ENCODE results near the gene PPP1R7. TPM values are rescaled to one million over a fixed set of nuclear protein-coding genes. Genes with fewer than 3 reads are reported as not detected.

PPP1R7 gene
- total RNA-seq, 4 donors from 2014 or later: 58.7 to 74.0 (median 68.8) TPM

DNA sequence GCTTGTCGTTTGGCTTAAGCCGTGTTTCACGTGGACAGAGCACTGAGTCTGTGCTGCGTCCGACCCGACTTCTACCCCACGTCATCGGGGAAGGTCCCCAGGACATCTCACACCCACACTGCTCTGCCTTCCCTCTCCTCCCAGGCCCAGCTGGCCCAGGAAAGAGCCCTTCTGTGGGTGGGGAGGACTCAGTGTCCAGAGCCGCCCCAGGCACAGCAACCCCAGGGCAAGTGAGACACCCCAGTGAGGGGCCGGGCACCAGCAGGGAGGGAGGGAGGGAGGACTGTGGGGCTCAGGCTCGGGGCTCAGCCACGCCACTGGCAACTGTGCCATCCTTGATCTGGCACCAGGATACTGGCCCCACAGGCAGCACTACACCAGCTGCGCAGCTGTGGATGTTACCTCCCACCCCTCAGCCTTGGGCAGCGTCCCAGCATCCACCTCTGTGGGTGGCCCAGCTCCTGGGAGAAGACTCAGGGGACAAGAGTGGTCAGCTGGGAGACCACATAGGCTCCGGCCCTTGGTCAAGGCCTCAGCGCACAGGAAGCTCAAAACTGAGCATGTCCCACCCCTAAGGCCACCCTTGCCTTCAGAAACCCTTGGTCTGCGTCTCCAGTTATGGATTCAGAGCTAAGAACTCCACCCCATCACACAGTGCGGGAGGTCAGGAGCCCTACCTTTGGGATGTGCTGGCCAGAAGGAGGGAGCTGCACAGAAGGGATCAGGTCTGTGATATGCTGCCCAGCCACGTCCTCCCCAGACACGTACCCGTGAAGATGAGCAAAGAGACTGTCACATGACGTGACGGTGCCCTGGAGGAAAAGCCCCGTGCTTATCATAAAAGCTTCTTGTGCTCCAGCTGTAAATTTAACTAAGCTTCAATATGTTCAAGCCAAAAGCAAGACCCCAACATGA is 12.7 kb upstream of the PPP1R7 start:
- H3K4me3 ChIP-seq (replicated peaks in 1 of 3): no peak overlapping the region
- no peak overlapping the region for H3K27ac ChIP-seq
- 88 to 95% methylated on average over 11 to 22 of the region's 24 CpGs for WGBS, 2 donors
- H3K4me1 ChIP-seq: no peaks in the 10 kb centered on the region
- H3K27me3 ChIP-seq: no peaks in the 10 kb centered on the region
- TF ChIP-seq POLR2A (IDR thresholded peaks at IDR 0.05): no peak
- TF ChIP-seq, protein P1, sequence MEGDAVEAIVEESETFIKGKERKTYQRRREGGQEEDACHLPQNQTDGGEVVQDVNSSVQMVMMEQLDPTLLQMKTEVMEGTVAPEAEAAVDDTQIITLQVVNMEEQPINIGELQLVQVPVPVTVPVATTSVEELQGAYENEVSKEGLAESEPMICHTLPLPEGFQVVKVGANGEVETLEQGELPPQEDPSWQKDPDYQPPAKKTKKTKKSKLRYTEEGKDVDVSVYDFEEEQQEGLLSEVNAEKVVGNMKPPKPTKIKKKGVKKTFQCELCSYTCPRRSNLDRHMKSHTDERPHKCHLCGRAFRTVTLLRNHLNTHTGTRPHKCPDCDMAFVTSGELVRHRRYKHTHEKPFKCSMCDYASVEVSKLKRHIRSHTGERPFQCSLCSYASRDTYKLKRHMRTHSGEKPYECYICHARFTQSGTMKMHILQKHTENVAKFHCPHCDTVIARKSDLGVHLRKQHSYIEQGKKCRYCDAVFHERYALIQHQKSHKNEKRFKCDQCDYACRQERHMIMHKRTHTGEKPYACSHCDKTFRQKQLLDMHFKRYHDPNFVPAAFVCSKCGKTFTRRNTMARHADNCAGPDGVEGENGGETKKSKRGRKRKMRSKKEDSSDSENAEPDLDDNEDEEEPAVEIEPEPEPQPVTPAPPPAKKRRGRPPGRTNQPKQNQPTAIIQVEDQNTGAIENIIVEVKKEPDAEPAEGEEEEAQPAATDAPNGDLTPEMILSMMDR (IDR thresholded peaks at IDR 0.05): no peak
- H3K36me3 ChIP-seq: peaks cover 0 to 3% of the 10 kb centered on the region in 2 donors
- no peak for DNase-seq
- no peaks in the 10 kb centered on the region for H3K9me3 ChIP-seq
- intact Hi-C loops (cut with DNase I): no loop called here

DNA sequence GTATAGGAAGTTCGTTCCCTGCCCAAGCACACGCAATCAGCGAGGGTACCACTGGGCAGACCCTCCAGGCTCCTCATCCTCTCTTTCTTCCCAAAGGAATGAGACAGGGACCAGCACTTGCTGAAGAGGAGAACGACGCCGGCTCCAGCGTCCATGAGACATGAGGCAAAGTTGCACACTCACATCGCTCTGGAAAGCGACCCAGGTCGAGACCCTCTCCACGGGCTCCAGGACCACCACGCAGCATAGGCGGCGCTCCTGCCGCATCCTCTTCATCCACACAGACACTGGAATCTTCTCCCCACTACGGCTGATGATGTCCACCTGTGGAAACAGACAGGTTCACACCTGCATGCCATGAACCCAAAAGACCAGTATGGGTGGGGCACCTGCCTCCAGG is 11.8 kb upstream of the PPP1R7 start:
- Histone ChIP-seq H3K4me1 (no peaks in the 10 kb centered on the region), H3K27me3 (no peaks in the 10 kb centered on the region), H3K27ac (no peak overlapping the region), H3K4me3 (replicated peaks in 1 of 3) (no peak overlapping the region), H3K9me3 (no peaks in the 10 kb centered on the region), H3K36me3 (peaks cover 0 to 3% of the 10 kb centered on the region in 2 donors)
- 98 to 99% methylated on average over 16 of the region's 16 CpGs for WGBS, 2 donors
- no peak for DNase-seq
- TF ChIP-seq, protein P1 (IDR thresholded peaks at IDR 0.05): no peak
- no peak for TF ChIP-seq POLR2A (IDR thresholded peaks at IDR 0.05)
- intact Hi-C loops (cut with DNase I): no loop called here

DNA sequence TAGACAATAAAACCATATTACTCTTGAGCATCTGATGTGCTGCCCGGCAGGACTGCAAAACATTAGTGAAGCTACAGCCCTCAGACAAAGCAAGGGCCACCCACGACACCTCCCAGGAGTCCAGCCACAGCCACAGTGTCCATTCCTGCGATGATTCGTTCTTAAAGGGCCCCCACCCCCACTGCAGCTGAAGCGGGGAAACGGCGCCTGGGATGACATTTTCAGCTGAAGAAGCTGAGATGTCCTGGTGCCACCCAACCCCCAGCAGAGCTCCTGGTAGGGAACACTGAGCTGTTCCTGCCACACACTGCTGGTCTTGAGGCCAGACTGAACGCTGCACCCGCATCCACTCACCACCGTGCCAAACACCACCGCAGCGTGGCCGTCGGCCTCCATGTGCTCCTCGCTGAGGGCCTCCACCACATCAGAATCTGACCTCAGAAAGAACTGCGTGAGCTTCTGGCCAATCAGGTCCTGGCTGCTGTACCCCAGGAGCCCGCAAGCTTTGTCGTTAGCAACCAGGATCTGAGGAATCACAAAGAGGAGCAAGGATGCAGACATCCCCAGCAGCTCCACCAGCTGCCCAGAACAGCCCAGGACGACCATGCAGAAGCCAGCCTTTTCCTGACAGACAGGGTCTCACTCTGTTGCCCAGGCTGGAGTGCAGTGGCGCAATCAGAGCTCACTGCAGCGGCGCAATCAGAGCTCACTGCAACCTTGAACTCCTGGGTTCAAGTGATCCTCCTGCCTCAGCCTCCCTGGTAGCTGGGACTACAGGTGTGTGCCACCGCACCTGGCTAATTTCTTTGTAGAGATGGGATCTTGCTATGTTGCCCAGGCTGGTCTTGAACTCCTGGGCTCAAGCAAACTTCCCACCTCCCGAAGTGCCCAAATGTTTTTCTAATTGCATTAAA is 10.5 kb upstream of the PPP1R7 start:
- H3K4me1 ChIP-seq: no peaks in the 10 kb centered on the region
- intact Hi-C loops (cut with DNase I): no loop called here
- H3K9me3 ChIP-seq: no peaks in the 10 kb centered on the region
- no peak overlapping the region for H3K27ac ChIP-seq
- 90 to 93% methylated on average over 17 to 18 of the region's 24 CpGs for WGBS, 2 donors
- peaks cover 0 to 3% of the 10 kb centered on the region in 2 donors for H3K36me3 ChIP-seq
- DNase-seq: no peak
- no peak for TF ChIP-seq POLR2A (IDR thresholded peaks at IDR 0.05)
- TF ChIP-seq, protein P1 (IDR thresholded peaks at IDR 0.05): no peak
- no peaks in the 10 kb centered on the region for H3K27me3 ChIP-seq
- no peak overlapping the region for H3K4me3 ChIP-seq (replicated peaks in 1 of 3)

DNA sequence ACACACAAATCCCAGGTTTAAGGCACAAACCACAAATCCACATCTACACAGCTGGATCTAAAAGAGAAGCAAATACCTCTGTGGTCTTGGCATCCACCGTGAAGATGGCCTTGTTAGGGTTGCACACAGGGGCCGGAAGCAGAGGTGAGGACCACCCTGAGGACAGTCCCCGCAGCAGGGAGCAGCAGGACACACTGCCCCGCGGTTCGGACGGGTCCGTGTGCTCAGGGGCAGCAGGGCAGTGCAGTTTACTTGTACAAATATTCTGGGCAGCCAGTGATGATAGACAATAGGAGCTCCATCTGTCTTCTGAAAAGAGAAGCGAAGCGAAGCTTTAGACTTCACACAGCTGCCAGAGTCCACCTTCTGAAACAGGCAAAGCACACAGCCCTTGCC is 9.8 kb upstream of the PPP1R7 start:
- H3K36me3 ChIP-seq: peaks cover 0 to 3% of the 10 kb centered on the region in 2 donors
- H3K27ac ChIP-seq: no peak overlapping the region
- H3K4me3 ChIP-seq (replicated peaks in 1 of 3): no peak overlapping the region
- intact Hi-C loops (cut with DNase I): no loop called here
- 94 to 95% methylated on average over 9 to 10 of the region's 10 CpGs for WGBS, 2 donors
- H3K4me1 ChIP-seq: no peaks in the 10 kb centered on the region
- no peak for TF ChIP-seq POLR2A (IDR thresholded peaks at IDR 0.05)
- TF ChIP-seq, protein P1 (IDR thresholded peaks at IDR 0.05): no peak
- no peaks in the 10 kb centered on the region for H3K9me3 ChIP-seq
- no peak for DNase-seq
- no peaks in the 10 kb centered on the region for H3K27me3 ChIP-seq
